GM12872 (cell line): ENCODE measurements around the gene NAV2.

Experiments
- TF ChIP-seq, protein P1 (sequence below): IDR thresholded peaks from 3 replicates; pipeline ENCODE4 v1.5.1; 2011; ENCODE audit warnings: low read depth, mild to moderate bottlenecking, low read length, moderate library complexity; ENCODE audit not compliant: insufficient read depth

The NAV2 gene

DNA sequence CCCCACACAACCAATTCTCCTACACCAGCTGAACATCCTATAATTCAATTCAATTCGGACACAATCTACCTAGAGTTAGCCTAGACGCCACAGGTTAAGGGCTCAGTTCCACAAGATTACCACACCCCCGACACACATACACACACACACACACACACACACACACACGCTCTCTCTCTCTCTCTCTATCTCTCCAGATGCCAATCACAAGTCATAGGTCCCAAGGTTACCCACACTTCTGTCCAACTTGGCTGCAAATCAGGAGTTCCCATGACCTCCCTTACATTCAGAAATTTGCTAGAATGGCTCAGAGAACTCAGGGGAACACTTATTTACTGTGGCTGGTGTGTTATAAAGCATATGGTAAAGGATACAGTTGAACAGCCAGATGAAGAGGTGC lies 243.6 kb downstream of the NAV2 start:
- TF ChIP-seq, protein P1, sequence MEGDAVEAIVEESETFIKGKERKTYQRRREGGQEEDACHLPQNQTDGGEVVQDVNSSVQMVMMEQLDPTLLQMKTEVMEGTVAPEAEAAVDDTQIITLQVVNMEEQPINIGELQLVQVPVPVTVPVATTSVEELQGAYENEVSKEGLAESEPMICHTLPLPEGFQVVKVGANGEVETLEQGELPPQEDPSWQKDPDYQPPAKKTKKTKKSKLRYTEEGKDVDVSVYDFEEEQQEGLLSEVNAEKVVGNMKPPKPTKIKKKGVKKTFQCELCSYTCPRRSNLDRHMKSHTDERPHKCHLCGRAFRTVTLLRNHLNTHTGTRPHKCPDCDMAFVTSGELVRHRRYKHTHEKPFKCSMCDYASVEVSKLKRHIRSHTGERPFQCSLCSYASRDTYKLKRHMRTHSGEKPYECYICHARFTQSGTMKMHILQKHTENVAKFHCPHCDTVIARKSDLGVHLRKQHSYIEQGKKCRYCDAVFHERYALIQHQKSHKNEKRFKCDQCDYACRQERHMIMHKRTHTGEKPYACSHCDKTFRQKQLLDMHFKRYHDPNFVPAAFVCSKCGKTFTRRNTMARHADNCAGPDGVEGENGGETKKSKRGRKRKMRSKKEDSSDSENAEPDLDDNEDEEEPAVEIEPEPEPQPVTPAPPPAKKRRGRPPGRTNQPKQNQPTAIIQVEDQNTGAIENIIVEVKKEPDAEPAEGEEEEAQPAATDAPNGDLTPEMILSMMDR, result no peak

DNA sequence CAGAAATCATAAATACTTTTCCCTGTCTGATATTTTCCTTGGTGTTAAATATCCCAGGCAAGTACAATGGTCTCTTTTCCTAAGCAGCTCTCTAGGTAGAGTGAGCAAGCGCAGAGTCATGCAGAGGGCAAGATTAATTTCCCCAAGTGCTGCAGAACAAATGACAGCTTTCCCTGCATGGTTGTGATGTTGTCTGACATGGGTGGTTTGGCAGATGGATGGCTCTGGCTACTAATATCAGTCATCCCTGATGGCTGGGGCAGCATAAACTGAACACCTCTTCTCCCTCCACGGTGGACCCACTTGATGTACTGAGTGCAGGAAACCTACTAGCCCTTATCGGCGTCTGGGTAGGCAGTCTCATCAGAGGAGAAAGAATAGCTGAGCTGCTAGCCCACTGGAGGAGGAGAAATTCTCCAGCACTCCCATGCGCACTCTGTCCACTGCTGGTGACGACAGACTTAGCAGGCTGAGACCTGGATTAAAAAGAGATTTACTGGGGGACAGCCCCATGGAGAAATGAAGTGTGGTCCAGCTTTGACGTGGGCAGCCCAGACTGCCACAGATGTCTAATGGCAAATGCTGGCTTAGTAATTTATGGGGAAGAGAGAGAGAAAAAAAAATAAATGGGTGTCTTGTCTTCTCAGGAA lies 244.8 kb downstream of the NAV2 start:
- TF ChIP-seq, protein P1, result no peak

DNA sequence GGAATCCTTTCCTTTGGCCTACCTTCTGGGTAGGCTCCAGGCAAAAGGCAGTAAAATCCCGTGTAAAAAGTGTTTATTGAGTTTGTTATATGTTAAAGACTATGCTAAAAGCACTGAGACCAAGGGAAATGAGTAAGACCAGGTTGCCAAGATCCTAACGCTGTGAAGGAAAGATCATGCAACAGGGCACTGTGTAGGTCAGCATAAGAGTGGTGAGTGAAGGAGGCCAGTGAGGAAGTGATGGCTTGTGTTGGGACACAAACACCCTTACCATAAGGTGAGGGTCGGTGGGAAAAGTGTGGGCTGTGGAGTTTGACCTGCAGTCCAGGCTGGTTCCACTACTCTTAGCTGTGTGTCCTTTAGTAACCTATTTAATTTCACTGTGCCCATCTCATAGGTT lies 245.6 kb downstream of the NAV2 start:
- TF ChIP-seq, protein P1, result no peak

DNA sequence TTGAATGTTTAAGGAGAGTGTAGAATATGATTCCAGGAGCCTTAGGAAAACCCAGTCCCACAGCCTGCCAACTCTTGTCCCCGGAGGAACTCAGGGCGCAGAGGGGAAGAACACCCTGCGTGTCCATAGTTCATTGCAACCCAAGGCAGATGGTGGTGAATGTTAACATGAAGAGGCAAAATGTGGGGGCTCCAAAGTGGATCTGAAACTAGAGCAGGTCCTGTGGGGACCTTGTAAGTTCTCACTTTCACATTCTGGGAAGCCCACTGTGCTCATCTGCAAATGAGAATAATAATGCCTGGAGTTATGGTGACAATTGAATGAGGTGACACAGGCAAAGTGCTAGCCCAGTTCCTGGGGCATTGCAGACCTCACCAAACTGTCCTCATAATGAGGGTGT lies 246.6 kb downstream of the NAV2 start:
- TF ChIP-seq, protein P1, result no peak

DNA sequence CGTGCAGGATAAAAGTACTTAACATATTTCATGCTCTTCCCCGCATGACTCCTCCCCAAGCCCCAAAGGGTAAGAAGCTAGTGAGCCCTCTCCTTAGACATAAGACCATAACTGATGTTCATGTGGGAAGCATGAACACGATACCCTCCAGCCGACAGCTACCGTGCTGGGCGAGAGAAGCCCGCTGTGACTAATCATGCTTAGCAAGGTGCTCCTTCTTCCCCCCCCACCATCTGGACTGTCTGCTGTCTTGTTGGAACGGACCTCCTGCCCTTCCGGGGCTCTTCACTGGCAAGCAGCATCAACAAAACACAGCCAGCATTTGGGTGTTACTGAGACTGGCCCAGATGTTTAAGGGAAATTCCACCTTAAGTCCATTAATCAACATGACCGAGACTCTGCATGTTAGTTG lies 247.0 kb downstream of the NAV2 start:
- TF ChIP-seq, protein P1, result no peak

DNA sequence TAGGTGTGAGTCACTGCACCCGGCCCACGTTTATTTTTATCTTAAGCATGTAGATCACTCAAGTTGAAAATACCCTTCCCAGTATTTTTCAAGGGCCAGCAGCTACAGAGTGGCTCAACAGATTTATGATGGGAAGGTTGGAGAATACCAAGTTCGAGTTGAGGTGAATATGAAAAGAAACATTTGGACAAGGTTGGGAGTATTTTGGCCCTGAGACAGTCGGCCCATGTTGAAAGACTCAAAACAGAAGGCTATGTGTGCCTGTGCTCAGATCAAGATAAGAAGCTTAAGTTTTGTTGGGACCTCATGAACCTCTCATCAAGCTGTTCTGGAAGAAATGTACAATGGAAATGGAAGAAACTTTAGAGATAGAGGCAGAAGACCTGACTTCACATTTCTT lies 248.6 kb downstream of the NAV2 start:
- TF ChIP-seq, protein P1, result no peak

DNA sequence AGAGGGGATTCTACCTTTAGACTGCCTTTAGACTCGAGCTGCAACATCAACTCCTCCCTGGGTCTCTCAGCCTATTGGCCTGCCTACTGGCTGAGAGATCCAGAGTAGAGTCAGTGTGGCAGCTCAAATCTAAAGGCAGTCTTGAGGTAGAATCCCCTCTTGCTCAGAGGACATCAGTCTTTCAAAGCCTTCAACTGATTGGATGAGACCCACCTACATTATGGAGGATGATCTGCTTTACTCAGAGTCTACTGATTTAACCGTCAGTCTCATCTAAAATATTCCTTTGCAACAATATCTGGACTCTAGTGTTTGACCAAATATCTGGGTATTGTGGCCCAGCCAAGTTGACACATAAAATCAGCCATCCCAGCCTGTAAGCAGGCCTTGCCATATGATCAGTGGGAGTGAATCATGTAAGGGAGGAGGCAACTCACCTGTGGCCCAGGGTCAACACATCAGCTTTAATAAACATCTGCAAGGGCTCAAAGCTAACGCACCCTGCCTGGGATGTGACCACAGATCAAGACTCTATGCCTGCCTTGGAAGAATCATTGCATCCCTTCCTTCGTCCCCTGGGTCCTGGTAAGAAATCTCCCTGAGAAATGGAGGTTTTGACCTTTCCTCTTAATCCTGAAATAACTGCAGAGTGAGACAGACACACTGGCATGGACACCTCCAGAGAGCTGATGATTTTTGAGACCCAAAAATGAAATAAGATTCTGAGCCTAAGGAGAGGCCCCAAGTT lies 249.6 kb downstream of the NAV2 start:
- TF ChIP-seq, protein P1, result no peak
